DMS153 treated with DMSO at 0.1 percent for 48 hours (cell line): ENCODE results near the gene TLN1.
A peak's percentile ranks its signal among the peaks of the same experiment; 100 is the strongest.

Source experiments
- DNase-seq: peaks from one replicate; lab custom pipeline; 2025; ENCODE audit not compliant: unreplicated experiment; lab: John Stamatoyannopoulos, UW

The TLN1 gene

GRCh38 chr9:35669331-35670145 is 62.5 kb downstream of the TLN1 start:
- no peak for DNase-seq

GRCh38 chr9:35667939-35668338 is 64.1 kb downstream of the TLN1 start:
- no peak for DNase-seq

DNA sequence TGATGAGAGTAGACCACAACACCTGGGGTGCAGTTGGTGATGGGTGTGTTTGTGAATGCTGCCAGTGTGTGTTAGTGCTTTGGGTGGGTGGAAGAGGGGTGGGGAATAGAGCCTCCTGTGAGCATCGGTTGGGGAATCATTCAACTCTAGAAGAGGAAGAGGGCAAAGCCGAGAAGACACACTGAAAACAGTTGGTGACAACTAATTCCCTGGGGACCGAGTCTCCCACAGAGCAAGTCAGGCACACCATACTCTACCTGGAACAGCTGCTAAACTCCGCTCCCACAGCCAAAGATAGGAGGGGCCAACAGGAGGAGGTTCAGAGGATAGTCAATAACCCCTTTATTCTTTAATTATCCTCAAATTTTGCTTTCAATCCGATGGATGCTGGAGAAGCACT is 65.4 kb downstream of the TLN1 start:
- DNase-seq = no peak

- DNase-seq = no peak
Measured at GRCh38 chr9:35666045-35666444, 66.0 kb downstream of the TLN1 start.

DNA sequence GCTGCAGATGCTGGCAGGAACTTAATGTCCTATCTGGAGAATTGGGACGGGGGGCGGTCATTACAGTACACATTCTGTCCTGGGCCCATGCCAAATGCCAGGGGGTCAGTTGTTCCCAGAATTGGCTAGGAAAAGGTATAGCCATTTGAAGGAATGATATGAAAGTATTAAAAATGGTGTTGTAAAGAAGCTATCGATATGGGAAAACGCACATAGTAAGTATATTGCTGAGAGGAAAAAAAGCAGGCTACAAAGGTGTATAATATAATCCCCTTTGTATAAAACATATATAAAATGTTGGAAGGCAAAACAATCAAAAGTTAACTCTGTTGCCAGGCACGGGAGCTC is 66.5 kb downstream of the TLN1 start:
- no peak for DNase-seq

GRCh38 chr9:35664531-35665470 is 67.2 kb downstream of the TLN1 start, which contains the start of gene ARHGEF39:
Gene ARHGEF39 (minus strand): TSS chr9:35665195. CDS start chr9:35665169, 26 bp downstream.
- peak; percentile 64 for DNase-seq

- no peak for DNase-seq
Measured at GRCh38 chr9:35662437-35662836, 69.6 kb downstream of the TLN1 start.

GRCh38 chr9:35661756-35662350 is 70.1 kb downstream of the TLN1 start:
- DNase-seq = no peak

DNA sequence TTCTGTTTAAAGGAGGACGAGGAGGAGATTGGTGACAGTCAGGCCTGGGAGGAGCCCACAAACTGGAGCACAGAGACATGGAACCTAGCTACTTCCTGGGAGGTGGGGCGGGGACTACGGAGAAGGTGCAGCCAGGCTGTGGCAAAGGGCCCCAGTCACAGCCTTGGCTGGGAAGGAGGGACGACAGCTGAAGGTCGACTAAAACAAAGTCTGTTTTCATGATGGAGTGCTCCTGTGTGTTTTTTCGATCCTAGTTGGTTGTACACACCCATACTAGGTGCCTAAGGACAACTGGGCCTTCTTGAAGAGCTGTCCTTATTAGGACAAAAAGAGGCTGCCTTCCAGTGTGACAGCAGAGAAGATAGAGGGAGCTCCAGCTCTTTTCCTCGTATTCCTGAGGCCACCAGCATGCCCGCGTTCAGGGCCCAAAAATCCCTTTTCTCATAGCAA is 71.0 kb downstream of the TLN1 start:
- DNase-seq = no peak

DNA sequence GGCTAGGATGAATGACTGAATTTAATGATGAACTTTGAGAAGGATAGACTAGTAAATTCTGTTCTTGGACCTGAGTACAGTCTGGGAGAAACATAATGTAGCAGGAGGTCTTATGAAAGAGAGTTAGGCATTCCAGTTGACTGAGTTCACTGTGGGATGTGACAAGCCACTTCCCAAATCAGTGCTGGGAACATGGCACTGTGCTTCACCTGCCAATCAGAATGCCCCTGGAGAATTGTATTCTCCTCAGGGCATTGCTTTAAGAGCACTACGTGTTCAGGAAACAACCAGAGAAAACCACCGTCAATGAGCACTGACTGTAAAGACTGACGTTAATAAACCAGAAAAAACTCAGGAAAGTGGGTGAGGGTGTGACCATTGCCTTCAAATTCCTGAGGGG is 72.7 kb downstream of the TLN1 start:
- no peak for DNase-seq

DNA sequence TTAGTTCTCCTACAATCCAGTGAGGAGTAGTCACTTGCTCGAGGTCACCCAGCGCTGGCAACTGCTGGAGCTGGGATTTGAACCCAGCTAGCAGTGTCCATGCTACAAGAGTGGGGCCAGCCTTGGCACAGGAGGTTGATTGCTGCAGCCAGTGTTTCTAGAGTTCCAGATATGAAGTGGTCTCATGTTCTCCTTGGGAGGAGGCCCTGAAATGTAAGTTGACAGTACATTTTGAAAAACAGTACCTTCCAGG is 73.1 kb downstream of the TLN1 start:
- DNase-seq = no peak

GRCh38 chr9:35658137-35658967 is 73.6 kb downstream of the TLN1 start, which contains the start of gene CCDC107:
Gene CCDC107 (plus strand): TSS chr9:35658292. CDS start chr9:35658380, 88 bp downstream.
- DNase-seq = peak; percentile 77

DNA sequence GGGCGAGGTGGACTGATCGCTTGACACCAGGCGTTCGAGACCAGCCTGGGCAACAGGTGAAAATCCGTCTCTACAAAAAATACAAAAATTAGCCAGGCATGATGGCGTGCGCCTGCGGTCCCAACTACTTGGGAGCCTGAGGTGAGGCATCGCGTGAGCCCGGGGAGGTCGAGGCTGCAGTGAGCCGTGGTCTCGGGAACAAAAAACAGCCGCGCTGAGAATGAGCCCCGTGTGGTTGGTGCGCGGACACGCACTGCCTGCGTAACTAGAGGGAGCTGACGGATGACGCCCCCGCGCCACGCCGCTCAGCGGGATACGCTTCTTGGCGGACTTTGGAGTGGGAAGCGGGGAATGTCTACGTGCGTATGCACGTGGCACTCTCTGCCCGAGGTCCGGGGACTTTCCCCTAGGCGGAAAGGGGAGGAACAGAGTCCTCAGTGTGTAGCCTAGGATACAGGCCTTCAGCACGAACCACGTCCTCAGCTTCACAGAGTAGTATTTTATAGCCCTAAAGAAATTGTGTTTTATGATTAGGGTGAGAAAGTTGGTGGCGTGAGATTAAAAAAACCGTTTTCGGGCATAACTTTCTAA is 74.4 kb downstream of the TLN1 start, which contains the start of gene RMRP:
TSS of gene RMRP (minus strand) at position 474 of the 591 bp plus-strand sequence.
- peak; percentile 93 for DNase-seq

GRCh38 chr9:35656831-35657545 is 75.0 kb downstream of the TLN1 start:
- no peak for DNase-seq

GRCh38 chr9:35656348-35656747 is 75.6 kb downstream of the TLN1 start:
- no peak for DNase-seq

GRCh38 chr9:35653611-35654010 is 78.4 kb downstream of the TLN1 start:
- no peak for DNase-seq

DNA sequence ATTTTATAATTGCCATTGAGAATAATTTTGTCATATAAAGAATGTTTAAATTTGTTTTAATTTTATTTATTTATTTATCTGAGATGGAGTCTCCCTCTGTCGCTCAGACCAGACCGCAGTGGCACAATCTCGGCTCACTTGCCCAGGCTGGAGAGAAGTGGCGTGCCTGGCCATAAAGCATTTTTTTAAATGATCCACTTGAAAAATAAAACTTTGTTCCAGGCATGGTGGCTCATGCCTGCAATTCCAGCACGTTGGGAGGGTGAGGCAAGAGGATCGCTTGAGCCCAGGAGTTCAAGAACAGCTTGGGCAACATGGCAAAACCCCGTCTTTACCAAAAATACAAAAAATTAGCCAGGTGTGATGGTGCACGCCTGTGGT is 79.2 kb downstream of the TLN1 start:
- DNase-seq = no peak

DNA sequence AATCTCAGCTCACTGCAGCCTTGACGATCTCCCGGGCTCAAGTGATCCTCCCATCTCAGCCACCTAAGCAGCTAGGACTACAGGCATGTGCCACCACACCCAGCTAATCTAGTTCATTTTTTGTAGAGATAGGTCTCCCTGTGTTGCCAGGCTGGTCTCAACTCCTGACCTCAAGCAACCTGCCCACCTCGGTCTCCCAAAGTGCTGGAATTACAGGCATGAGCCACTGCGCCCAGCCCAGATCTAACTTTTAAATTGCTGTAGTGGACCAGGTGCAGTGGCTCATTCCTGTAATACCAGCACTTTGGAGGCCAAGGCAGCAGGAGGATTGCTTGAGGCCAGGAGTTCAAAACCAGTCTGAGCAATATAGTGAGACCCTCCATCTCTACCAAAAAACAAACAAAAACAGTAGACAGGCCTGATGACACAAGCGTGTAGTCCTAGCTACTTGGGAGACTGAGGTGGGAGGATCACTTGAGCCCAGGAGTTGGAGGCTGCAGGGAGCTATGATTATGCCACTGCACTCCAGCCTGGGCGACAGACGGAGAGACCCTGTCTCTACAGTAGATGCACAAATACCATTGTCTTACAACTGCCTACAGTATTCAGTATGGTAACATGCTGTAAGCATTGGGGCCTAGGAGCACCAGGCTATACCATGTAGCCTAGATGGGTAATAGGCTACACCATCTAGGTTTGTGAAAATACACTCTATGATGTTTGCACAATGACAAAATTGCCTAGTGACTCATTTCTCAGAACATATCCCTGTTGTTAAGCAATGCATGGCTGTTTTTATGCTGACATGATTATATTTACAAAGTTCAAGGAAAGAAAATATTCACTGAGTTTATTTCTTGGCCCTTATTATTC is 79.8 kb downstream of the TLN1 start:
- DNase-seq = no peak
